Measurements from ENCODE around the gene CMC1.

DNA sequence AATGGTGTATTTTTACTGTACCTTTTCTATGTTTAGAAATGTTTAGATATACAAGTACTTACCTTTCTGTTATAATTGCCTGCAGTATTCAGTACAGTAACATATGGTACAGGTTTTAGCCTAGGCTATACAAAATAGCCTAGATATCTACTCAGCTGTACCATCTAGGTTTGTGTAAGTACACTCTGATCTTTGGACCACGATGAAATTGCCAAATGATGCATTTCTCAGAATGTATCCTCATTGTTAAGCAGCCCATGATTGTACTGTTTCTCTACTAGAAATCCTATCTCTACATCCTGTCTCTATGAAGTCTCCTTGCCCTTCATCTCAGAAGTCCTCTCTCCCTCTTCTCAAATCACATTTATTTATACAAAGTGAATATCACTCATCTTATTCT is 74.3 kb downstream of the CMC1 start:
- TF ChIP-seq, protein P1, sequence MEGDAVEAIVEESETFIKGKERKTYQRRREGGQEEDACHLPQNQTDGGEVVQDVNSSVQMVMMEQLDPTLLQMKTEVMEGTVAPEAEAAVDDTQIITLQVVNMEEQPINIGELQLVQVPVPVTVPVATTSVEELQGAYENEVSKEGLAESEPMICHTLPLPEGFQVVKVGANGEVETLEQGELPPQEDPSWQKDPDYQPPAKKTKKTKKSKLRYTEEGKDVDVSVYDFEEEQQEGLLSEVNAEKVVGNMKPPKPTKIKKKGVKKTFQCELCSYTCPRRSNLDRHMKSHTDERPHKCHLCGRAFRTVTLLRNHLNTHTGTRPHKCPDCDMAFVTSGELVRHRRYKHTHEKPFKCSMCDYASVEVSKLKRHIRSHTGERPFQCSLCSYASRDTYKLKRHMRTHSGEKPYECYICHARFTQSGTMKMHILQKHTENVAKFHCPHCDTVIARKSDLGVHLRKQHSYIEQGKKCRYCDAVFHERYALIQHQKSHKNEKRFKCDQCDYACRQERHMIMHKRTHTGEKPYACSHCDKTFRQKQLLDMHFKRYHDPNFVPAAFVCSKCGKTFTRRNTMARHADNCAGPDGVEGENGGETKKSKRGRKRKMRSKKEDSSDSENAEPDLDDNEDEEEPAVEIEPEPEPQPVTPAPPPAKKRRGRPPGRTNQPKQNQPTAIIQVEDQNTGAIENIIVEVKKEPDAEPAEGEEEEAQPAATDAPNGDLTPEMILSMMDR (conservative IDR thresholded peaks at IDR 0.05; ENCODE audit: low read length) = no peak
- no peak for TF ChIP-seq EZH2phosphoT487 (IDR thresholded peaks at IDR 0.05; ENCODE audit: borderline replicate concordance)

Data from Loucy (cell line).